Loucy (cell line): ENCODE data around the gene TMEM208.

ENCODE experiments used
- CTCF ChIP-seq: fragments of 200-600 bp; sonication (generic); conservative IDR thresholded peaks from 2 replicates; pipeline ENCODE4 v1.5.1; 2014; ENCODE audit warnings: mild to moderate bottlenecking, antibody characterized with exemption, low read length
- EZH2phosphoT487 ChIP-seq: fragments of 200-600 bp; IDR thresholded peaks from 2 replicates; pipeline ENCODE4 v1.6.1; 2018; ENCODE audit warnings: antibody characterized with exemption, mild to moderate bottlenecking, moderate library complexity, borderline replicate concordance

DNA sequence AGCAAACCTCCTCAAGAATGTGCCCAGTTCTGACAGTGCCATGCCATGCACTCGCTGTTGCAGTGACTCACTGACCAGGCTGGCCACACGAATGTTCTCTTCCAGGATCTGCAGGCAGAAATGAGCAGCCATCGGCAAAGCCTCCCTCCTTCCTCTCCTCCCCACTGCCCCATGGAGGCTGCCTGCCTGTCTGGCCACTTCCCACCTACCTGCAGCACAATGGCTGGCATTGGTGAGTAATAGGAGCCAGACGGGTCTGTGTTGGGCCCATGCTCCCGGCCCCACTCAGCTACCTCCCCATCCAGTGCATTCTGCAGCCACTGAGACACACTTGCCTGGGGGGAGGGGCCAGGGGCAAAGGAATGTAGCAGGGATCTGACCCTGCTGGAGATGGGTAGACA lies 40.4 kb upstream of the TMEM208 start:
- TF ChIP-seq CTCF (no peak), EZH2phosphoT487 (no peak)
